ENCODE data around the gene FLT4. TPM values are rescaled to one million over a fixed set of nuclear protein-coding genes. Genes with fewer than 3 reads are reported as not detected.

The FLT4 gene
- total RNA-seq, 1 donor from 2014 or later, result 1.1 TPM

DNA sequence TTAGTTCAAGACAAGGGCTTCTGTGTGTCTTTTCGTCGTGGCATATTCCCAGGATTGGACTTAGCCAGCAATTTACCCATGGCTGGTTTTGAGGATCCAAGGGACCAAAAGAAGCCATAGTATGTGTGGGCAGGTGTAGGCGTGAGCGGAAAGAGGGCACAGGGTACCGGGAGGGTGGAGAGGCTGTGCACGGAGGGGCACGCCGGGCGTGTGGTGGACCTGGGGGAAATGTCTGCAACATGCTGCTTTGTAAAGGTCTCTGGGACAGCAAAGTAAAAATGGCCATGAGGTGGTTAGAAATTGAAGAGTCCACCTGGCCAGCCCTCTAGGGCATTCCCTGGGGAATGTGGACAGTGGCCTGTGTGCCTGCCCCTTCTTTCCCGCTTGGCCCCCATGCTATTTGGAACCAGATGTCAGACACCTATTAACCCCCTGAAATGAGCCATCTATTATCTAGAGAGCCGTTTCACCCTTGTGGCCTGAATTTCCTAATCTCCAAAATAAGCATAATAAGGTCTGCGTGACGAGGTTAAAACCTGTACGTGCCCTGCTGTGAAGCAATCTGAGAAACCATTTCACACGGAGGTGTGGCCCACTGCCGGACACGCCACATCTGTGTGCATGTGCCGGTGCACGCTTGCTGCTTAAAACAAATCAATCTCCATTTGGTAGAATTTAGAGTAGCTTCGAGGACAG lies 5.1 kb downstream of the FLT4 start:
- H3K9me3 Mint-ChIP-seq, result no peaks in the 10 kb centered on the region
- peaks cover 25% of the 10 kb centered on the region for H3K27me3 Mint-ChIP-seq (ENCODE audit: low read depth)
- H3K4me3 Mint-ChIP-seq (ENCODE audit: low read depth), result no peak overlapping the region
- no peak overlapping the region for H3K27ac Mint-ChIP-seq
- H3K36me3 Mint-ChIP-seq (ENCODE audit: low read depth), result no peaks in the 10 kb centered on the region
- DNase-seq (ENCODE audit: low spot score), result no peak
- H3K4me1 Mint-ChIP-seq (ENCODE audit: low read depth), result no peaks in the 10 kb centered on the region
- intact Hi-C loops (cut with micrococcal nuclease), result no loop called here

DNA sequence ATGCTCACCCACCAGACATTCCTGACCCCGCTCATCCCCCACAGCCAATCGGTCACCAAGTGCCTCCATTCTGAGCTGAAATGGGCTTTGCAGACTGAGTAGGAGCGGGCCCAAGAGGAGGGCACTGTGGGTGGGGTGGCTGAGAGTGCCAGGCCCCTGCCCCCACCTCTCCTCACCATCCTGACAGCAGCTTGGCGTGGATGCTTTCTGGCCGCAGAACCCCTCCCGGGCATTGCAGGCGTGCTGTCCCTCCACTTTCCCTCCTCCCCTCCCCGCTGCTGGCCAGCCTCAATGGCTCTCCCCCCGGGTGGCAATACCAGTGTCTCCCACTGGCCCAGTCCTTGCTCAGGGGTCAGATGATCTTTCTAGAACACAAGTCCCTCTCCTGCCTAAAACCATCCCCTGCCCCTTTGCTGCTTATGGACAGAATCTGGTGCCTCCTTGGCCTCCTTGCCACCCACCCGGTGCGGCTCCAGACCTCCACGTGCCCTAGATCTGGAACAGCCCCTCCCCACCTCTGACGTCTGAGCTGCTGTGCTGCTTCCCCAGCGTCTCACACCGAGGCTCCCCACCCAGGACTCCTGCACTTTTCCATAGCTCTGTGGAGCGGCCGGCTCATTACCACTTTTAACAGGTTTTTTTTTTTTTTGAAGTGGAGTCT lies 6.1 kb downstream of the FLT4 start:
- Mint-ChIP-seq H3K36me3 (ENCODE audit: low read depth) (no peaks in the 10 kb centered on the region), H3K4me1 (ENCODE audit: low read depth) (no peaks in the 10 kb centered on the region), H3K27ac (no peak overlapping the region), H3K27me3 (ENCODE audit: low read depth) (peaks cover 20% of the 10 kb centered on the region), H3K4me3 (ENCODE audit: low read depth) (no peak overlapping the region), H3K9me3 (no peaks in the 10 kb centered on the region)
- no peak for DNase-seq (ENCODE audit: low spot score)
- intact Hi-C loops (cut with micrococcal nuclease), result no loop called here

GRCh38 chr5:180642779-180643178 lies 6.6 kb downstream of the FLT4 start:
- peaks cover 15% of the 10 kb centered on the region for H3K27me3 Mint-ChIP-seq (ENCODE audit: low read depth)
- intact Hi-C loops (cut with micrococcal nuclease), result no loop called here
- DNase-seq (ENCODE audit: low spot score), result no peak
- no peaks in the 10 kb centered on the region for H3K4me1 Mint-ChIP-seq (ENCODE audit: low read depth)
- no peaks in the 10 kb centered on the region for H3K36me3 Mint-ChIP-seq (ENCODE audit: low read depth)
- no peak overlapping the region for H3K27ac Mint-ChIP-seq
- H3K4me3 Mint-ChIP-seq (ENCODE audit: low read depth), result no peak overlapping the region
- H3K9me3 Mint-ChIP-seq, result no peaks in the 10 kb centered on the region

DNA sequence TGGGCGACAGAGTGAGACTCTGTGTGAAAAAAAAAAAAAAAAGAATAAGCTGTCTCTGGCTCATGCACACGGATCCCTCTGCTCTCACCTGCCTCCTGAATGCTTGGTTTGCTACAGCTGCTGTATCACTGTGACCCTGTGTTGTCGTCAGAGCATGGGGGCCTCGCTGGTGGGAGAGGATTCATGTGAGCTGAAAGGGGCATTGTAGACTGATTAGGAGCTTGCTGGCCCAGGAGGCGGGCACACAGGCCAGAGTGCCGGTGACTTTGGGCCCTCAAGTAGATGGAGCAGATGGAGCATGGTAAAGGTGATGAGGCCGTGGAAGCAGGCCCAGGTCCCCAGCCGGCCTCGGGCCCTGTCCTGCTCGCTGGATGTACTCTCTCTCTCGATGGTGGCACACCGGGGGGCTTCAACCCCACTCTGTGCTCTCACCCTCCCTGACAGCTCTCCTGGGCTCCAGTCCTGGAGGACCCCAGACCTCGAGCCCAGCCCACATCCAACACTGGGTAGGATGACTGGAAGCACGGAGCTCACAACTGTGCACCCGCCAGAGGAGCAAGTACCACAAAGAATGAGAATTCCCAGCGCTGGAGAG lies 7.1 kb downstream of the FLT4 start:
- Mint-ChIP-seq H3K36me3 (ENCODE audit: low read depth) (no peaks in the 10 kb centered on the region), H3K27me3 (ENCODE audit: low read depth) (peaks cover 11% of the 10 kb centered on the region), H3K4me3 (ENCODE audit: low read depth) (no peak overlapping the region), H3K4me1 (ENCODE audit: low read depth) (no peaks in the 10 kb centered on the region), H3K9me3 (no peaks in the 10 kb centered on the region), H3K27ac (no peak overlapping the region)
- intact Hi-C loops (cut with micrococcal nuclease), result no loop called here
- DNase-seq (ENCODE audit: low spot score), result no peak

DNA sequence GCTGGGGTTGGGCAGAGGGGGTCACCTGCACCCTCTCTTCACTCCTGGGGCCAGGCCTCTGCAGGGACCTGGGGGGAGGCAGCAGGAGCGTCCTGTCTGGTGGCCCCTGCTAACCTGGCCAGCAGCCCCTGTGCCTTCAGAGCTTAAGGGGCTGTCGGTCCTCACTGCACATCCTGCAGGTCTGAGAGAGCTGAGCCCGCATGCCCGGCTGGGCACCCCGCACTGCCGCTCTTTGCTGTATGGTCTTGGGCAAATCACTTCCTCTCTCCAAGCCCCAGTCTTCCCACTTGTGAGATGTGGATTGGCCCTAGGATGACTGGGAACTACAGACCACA lies 7.9 kb downstream of the FLT4 start:
- intact Hi-C loops (cut with micrococcal nuclease), result no loop called here
- H3K9me3 Mint-ChIP-seq, result no peaks in the 10 kb centered on the region
- peaks cover 8% of the 10 kb centered on the region for H3K27me3 Mint-ChIP-seq (ENCODE audit: low read depth)
- H3K27ac Mint-ChIP-seq, result no peak overlapping the region
- no peaks in the 10 kb centered on the region for H3K36me3 Mint-ChIP-seq (ENCODE audit: low read depth)
- H3K4me3 Mint-ChIP-seq (ENCODE audit: low read depth), result no peak overlapping the region
- DNase-seq (ENCODE audit: low spot score), result no peak
- H3K4me1 Mint-ChIP-seq (ENCODE audit: low read depth), result no peaks in the 10 kb centered on the region

DNA sequence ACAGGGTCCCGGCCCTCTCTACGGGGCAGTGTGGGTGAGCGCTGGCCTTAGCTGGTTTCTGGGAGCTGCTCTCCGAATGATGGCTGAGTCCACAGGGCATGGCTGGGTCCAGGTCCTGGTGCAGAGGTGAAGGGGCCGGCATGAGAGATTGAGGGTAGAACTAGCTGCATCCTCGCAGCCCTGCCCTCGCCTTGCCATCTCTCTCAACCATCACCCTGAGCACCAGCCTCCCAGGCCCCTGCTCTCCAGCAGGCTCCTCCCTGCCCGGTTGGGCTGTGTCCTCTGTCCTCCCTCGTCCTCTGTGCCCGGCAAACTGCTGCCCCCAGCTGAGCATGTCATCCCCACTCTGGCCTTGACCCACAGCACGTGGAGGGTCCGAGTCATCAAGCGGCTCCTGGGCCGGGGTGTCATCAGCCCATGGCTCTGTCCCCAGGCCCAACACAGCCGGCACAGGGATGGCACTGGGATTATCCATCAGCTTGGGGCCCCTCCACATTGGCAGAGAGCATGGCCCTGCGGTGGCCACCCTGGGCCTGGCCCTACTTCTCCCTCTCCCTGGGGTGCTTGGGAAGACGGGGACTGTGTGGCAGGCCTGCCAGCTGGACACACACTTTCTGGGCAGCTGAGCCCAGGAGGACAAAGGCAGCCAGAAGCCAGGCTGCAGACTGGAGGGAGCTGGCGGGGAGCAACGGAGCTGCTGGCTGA lies 8.4 kb downstream of the FLT4 start:
- intact Hi-C loops (cut with micrococcal nuclease), result no loop called here
- peaks cover 3% of the 10 kb centered on the region for H3K27me3 Mint-ChIP-seq (ENCODE audit: low read depth)
- H3K4me3 Mint-ChIP-seq (ENCODE audit: low read depth), result no peak overlapping the region
- no peak overlapping the region for H3K27ac Mint-ChIP-seq
- no peaks in the 10 kb centered on the region for H3K9me3 Mint-ChIP-seq
- H3K4me1 Mint-ChIP-seq (ENCODE audit: low read depth), result no peaks in the 10 kb centered on the region
- no peaks in the 10 kb centered on the region for H3K36me3 Mint-ChIP-seq (ENCODE audit: low read depth)
- DNase-seq (ENCODE audit: low spot score), result no peak

DNA sequence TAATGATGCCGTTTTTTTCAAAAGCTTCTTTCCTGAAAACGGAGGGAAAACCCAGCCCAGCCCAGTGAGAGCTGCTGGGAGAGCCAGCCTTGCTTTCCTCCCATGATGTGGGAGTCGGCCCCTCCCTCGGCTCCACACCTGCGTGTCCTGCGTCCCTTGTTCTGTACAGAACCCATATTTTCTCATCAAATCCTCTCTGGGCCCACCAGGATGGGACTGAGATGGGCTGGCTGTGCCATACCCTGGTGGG lies 8.9 kb downstream of the FLT4 start:
- DNase-seq (ENCODE audit: low spot score), result no peak
- Mint-ChIP-seq H3K4me3 (ENCODE audit: low read depth) (no peak overlapping the region), H3K9me3 (no peaks in the 10 kb centered on the region), H3K36me3 (ENCODE audit: low read depth) (no peaks in the 10 kb centered on the region), H3K4me1 (ENCODE audit: low read depth) (no peaks in the 10 kb centered on the region), H3K27me3 (ENCODE audit: low read depth) (peaks cover 2% of the 10 kb centered on the region), H3K27ac (no peak overlapping the region)
- intact Hi-C loops (cut with micrococcal nuclease), result no loop called here

DNA sequence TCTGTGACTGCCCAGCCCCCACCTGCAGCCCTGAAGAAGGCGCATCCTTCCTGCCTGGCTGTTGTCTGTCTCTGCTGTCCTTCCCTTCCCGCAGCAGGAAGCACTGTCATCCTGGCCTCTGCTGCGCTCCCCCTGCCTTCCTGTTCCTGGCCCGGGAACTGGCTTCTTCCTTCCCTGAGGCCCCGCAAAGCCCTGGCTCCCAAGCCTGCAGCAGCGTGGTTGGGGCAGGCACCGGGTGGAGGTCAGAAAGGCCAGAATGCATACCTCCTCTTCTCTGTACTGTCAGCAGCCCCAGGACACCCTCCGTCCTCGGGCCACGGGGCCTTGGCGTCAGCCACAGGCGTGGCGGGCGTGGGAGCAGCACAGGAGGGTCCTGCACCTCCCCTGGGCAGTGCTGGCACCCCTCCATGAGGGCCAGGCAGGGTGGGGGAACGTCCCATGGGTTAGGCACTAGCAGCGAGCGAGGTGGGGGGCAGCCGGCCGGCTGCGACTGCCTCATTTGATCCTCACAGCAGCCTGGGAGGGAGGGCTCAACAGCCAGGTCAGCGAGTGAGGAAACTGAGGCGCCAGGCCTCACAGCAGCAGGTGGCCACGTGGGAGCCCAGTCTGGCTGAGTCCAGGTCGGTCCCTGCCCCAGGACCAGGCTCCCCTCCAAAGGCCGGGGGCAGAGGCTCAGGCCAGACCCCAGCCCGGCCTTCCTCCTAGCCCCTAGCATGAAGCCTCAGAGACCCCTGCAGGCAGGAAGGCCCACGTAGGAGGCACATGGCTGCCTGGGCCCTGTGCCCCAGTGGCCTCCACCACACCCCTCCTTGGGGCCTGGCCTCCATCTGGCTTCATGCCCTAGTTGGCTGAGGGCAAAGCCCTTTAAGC lies 9.4 kb downstream of the FLT4 start:
- Mint-ChIP-seq H3K9me3 (no peaks in the 10 kb centered on the region), H3K4me1 (ENCODE audit: low read depth) (no peaks in the 10 kb centered on the region), H3K4me3 (ENCODE audit: low read depth) (no peak overlapping the region), H3K27ac (no peak overlapping the region), H3K36me3 (ENCODE audit: low read depth) (no peaks in the 10 kb centered on the region), H3K27me3 (ENCODE audit: low read depth) (peaks cover under 1% of the 10 kb centered on the region)
- intact Hi-C loops (cut with micrococcal nuclease), result no loop called here
- no peak for DNase-seq (ENCODE audit: low spot score)

- H3K27me3 Mint-ChIP-seq (ENCODE audit: low read depth), result no peaks in the 10 kb centered on the region
- H3K36me3 Mint-ChIP-seq (ENCODE audit: low read depth), result no peaks in the 10 kb centered on the region
- H3K4me1 Mint-ChIP-seq (ENCODE audit: low read depth), result no peaks in the 10 kb centered on the region
- no peaks in the 10 kb centered on the region for H3K9me3 Mint-ChIP-seq
- intact Hi-C loops (cut with micrococcal nuclease), result no loop called here
- H3K4me3 Mint-ChIP-seq (ENCODE audit: low read depth), result no peak overlapping the region
- H3K27ac Mint-ChIP-seq, result no peak overlapping the region
- no peak for DNase-seq (ENCODE audit: low spot score)
Measured at GRCh38 chr5:180639287-180639686, 10.1 kb downstream of the FLT4 start.

GRCh38 chr5:180637962-180638680 lies 11.3 kb downstream of the FLT4 start:
- no peak overlapping the region for H3K27ac Mint-ChIP-seq

DNA sequence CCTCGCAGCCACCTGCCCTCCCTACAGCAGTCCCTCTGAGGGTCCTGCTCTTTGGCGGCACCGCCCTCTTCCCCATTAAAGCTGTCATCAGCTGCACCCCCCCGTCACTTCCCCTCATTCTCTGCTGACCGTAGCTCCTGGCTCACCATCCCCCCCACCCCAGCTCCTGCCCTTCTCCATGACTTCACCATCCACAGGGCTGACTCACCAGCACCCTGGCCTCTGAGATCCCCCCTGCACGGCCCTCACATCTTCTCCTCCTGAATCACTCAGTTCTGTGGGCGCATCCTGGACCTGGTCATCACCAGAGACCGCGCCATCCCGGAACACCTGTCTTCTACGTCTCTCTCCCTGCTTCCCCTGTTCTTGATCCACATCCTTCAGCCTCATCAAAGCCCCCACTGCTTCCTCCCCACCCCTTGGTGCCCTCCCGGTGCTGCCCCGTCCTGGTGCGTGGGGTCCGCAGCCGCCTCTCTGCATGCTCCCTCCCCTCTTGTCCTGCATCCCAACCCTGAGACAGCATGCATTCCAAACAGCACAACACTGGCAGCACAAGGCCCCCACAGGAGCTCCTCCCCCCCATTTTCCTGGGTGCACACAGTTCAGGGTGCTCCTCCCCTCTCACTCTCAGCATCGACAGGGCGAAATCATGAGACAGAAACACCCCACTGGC lies 12.9 kb downstream of the FLT4 start:
- Mint-ChIP-seq H3K4me1 (ENCODE audit: low read depth) (no peaks in the 10 kb centered on the region), H3K9me3 (no peaks in the 10 kb centered on the region), H3K4me3 (ENCODE audit: low read depth) (no peak overlapping the region), H3K36me3 (ENCODE audit: low read depth) (no peaks in the 10 kb centered on the region), H3K27ac (no peak overlapping the region), H3K27me3 (ENCODE audit: low read depth) (no peaks in the 10 kb centered on the region)
- DNase-seq (ENCODE audit: low spot score), result no peak
- intact Hi-C loops (cut with micrococcal nuclease), result no loop called here

More at GRCh38 chr5:180637962-180638680, 11.3 kb downstream of the FLT4 start:
- Mint-ChIP-seq H3K4me3 (ENCODE audit: low read depth) (no peak overlapping the region), H3K4me1 (ENCODE audit: low read depth) (no peaks in the 10 kb centered on the region), H3K36me3 (ENCODE audit: low read depth) (no peaks in the 10 kb centered on the region), H3K27me3 (ENCODE audit: low read depth) (no peaks in the 10 kb centered on the region), H3K9me3 (no peaks in the 10 kb centered on the region)
- DNase-seq (ENCODE audit: low spot score), result no peak
- intact Hi-C loops (cut with micrococcal nuclease), result no loop called here

DNA sequence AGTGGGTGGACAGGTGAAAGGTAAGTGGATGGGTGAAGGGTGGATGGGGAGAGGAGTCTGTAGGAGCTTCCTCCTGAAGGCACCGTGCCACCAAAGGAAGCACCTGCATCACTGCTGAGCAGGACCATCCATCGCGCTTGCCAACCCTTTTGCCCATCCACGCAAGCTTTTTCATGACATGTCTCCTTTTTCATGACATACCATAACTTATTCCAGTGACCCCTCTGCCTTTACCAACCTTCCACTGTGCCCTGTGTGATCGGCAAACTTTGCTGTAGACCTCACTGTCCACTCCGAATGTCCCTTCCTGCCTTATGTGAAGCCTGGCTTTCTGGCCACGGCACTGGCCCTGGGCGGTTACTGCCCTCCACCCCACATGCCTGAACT lies 13.4 kb downstream of the FLT4 start:
- Mint-ChIP-seq H3K4me3 (ENCODE audit: low read depth) (no peak overlapping the region), H3K9me3 (no peaks in the 10 kb centered on the region), H3K27ac (no peak overlapping the region), H3K27me3 (ENCODE audit: low read depth) (no peaks in the 10 kb centered on the region), H3K4me1 (ENCODE audit: low read depth) (no peaks in the 10 kb centered on the region), H3K36me3 (ENCODE audit: low read depth) (no peaks in the 10 kb centered on the region)
- intact Hi-C loops (cut with micrococcal nuclease), result no loop called here
- no peak for DNase-seq (ENCODE audit: low spot score)

Measured in activated T-helper 2 cell treated with anti-CD3 and anti-CD28 coated beads, Interferon-gamma antibody, Interleukin-2, Interleukin-4, amounts not matched to agents 10 μg/mL and 5 μg/mL and 100 μg/mL, durations not matched to agents 14 hours and 24 hours and 36 hours (primary cell).